ENCODE measurements around the gene ERBB4.
A peak's percentile ranks its signal among the peaks of the same experiment; 100 is the strongest.

ERBB4 gene

GRCh38 chr2:211468217-211468616 is 1070.4 kb downstream of the ERBB4 start:
- DNase-seq (ENCODE audit: low spot score), result no peak

GRCh38 chr2:211463397-211463796 is 1075.2 kb downstream of the ERBB4 start:
- DNase-seq (ENCODE audit: low spot score), result no peak

- DNase-seq (ENCODE audit: low spot score), result no peak
Observed at GRCh38 chr2:211458974-211459373, 1079.6 kb downstream of the ERBB4 start.

GRCh38 chr2:211457325-211457724 is 1081.3 kb downstream of the ERBB4 start:
- DNase-seq (ENCODE audit: low spot score), result no peak

GRCh38 chr2:211455216-211455841 is 1083.3 kb downstream of the ERBB4 start:
- peak; percentile 69 for DNase-seq (ENCODE audit: low spot score)

- no peak for DNase-seq (ENCODE audit: low spot score)
Observed at GRCh38 chr2:211454679-211455078, 1083.9 kb downstream of the ERBB4 start.

- no peak for DNase-seq (ENCODE audit: low spot score)
Observed at GRCh38 chr2:211453311-211453887, 1085.2 kb downstream of the ERBB4 start.

- no peak for DNase-seq (ENCODE audit: low spot score)
Observed at GRCh38 chr2:211451642-211452041, 1087.0 kb downstream of the ERBB4 start.

GRCh38 chr2:211449819-211450218 is 1088.8 kb downstream of the ERBB4 start:
- DNase-seq (ENCODE audit: low spot score), result no peak

GRCh38 chr2:211447548-211447947 is 1091.1 kb downstream of the ERBB4 start:
- DNase-seq (ENCODE audit: low spot score), result no peak

GRCh38 chr2:211440107-211440506 is 1098.5 kb downstream of the ERBB4 start:
- no peak for DNase-seq (ENCODE audit: low spot score)

GRCh38 chr2:211439011-211439410 is 1099.6 kb downstream of the ERBB4 start:
- no peak for DNase-seq (ENCODE audit: low spot score)

GRCh38 chr2:211437396-211437795 is 1101.2 kb downstream of the ERBB4 start:
- DNase-seq (ENCODE audit: low spot score), result no peak

- no peak for DNase-seq (ENCODE audit: low spot score)
Observed at GRCh38 chr2:211436182-211436581, 1102.4 kb downstream of the ERBB4 start.

- DNase-seq (ENCODE audit: low spot score), result no peak
Observed at GRCh38 chr2:211435331-211435730, 1103.3 kb downstream of the ERBB4 start.

GRCh38 chr2:211434773-211435172 is 1103.8 kb downstream of the ERBB4 start:
- DNase-seq (ENCODE audit: low spot score), result no peak

- no peak for DNase-seq (ENCODE audit: low spot score)
Observed at GRCh38 chr2:211429256-211429920, 1109.2 kb downstream of the ERBB4 start.

- no peak for DNase-seq (ENCODE audit: low spot score)
Observed at GRCh38 chr2:211426240-211426639, 1112.4 kb downstream of the ERBB4 start.

- DNase-seq (ENCODE audit: low spot score), result no peak
Observed at GRCh38 chr2:211423018-211423417, 1115.6 kb downstream of the ERBB4 start.

GRCh38 chr2:211417544-211417943 is 1121.1 kb downstream of the ERBB4 start:
- no peak for DNase-seq (ENCODE audit: low spot score)

GRCh38 chr2:211416373-211416772 is 1122.2 kb downstream of the ERBB4 start:
- DNase-seq (ENCODE audit: low spot score), result no peak

- no peak for DNase-seq (ENCODE audit: low spot score)
Observed at GRCh38 chr2:211413746-211414145, 1124.9 kb downstream of the ERBB4 start.

- no peak for DNase-seq (ENCODE audit: low spot score)
Observed at GRCh38 chr2:211408483-211408891, 1130.1 kb downstream of the ERBB4 start.

GRCh38 chr2:211407076-211407475 is 1131.5 kb downstream of the ERBB4 start:
- DNase-seq (ENCODE audit: low spot score), result no peak
